ENCODE data around the gene TIE1. TPM values are rescaled to one million over a fixed set of nuclear protein-coding genes. Genes with fewer than 3 reads are reported as not detected.

Gene TIE1
- total and polyA plus RNA-seq, 2 of the 13 experiments (the other 11 are each of a cell fraction or from before 2014, with no cell fraction given), result 0.58 to 0.84 TPM

- TF ChIP-seq, protein P1, sequence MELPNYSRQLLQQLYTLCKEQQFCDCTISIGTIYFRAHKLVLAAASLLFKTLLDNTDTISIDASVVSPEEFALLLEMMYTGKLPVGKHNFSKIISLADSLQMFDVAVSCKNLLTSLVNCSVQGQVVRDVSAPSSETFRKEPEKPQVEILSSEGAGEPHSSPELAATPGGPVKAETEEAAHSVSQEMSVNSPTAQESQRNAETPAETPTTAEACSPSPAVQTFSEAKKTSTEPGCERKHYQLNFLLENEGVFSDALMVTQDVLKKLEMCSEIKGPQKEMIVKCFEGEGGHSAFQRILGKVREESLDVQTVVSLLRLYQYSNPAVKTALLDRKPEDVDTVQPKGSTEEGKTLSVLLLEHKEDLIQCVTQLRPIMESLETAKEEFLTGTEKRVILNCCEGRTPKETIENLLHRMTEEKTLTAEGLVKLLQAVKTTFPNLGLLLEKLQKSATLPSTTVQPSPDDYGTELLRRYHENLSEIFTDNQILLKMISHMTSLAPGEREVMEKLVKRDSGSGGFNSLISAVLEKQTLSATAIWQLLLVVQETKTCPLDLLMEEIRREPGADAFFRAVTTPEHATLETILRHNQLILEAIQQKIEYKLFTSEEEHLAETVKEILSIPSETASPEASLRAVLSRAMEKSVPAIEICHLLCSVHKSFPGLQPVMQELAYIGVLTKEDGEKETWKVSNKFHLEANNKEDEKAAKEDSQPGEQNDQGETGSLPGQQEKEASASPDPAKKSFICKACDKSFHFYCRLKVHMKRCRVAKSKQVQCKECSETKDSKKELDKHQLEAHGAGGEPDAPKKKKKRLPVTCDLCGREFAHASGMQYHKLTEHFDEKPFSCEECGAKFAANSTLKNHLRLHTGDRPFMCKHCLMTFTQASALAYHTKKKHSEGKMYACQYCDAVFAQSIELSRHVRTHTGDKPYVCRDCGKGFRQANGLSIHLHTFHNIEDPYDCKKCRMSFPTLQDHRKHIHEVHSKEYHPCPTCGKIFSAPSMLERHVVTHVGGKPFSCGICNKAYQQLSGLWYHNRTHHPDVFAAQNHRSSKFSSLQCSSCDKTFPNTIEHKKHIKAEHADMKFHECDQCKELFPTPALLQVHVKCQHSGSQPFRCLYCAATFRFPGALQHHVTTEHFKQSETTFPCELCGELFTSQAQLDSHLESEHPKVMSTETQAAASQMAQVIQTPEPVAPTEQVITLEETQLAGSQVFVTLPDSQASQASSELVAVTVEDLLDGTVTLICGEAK (IDR thresholded peaks at IDR 0.05), result no peak
- TF ChIP-seq, protein P1 (CRISPR knock-in tag; IDR thresholded peaks at IDR 0.05), result no peak
- TF ChIP-seq HBP1 (CRISPR knock-in tag; IDR thresholded peaks at IDR 0.05; ENCODE audit: low read depth) (no peak; the same call in 1 of the 2 replicates), ZBTB7A (CRISPR knock-in tag; IDR thresholded peaks at IDR 0.05) (no peak), MED1 (CRISPR knock-in tag; IDR thresholded peaks at IDR 0.05) (peak; percentile 55; the same call in 1 of the 2 replicates), HDAC2 (CRISPR knock-in tag; IDR thresholded peaks at IDR 0.05) (peak; percentile 89), MED8 (CRISPR knock-in tag; IDR thresholded peaks at IDR 0.05; ENCODE audit: insufficient replicate concordance) (peak; percentile 24), AKAP8 (CRISPR knock-in tag; IDR thresholded peaks at IDR 0.05) (no peak), SATB2 (CRISPR knock-in tag; IDR thresholded peaks at IDR 0.05) (no peak), SP5 (CRISPR knock-in tag; IDR thresholded peaks at IDR 0.05; ENCODE audit: borderline replicate concordance, low read depth) (peak; percentile 40; the same call in 1 of the 2 replicates), SMAD1 (CRISPR knock-in tag; IDR thresholded peaks at IDR 0.05; ENCODE audit: borderline replicate concordance, low read depth) (no peak)
- TF ChIP-seq, protein P2, sequence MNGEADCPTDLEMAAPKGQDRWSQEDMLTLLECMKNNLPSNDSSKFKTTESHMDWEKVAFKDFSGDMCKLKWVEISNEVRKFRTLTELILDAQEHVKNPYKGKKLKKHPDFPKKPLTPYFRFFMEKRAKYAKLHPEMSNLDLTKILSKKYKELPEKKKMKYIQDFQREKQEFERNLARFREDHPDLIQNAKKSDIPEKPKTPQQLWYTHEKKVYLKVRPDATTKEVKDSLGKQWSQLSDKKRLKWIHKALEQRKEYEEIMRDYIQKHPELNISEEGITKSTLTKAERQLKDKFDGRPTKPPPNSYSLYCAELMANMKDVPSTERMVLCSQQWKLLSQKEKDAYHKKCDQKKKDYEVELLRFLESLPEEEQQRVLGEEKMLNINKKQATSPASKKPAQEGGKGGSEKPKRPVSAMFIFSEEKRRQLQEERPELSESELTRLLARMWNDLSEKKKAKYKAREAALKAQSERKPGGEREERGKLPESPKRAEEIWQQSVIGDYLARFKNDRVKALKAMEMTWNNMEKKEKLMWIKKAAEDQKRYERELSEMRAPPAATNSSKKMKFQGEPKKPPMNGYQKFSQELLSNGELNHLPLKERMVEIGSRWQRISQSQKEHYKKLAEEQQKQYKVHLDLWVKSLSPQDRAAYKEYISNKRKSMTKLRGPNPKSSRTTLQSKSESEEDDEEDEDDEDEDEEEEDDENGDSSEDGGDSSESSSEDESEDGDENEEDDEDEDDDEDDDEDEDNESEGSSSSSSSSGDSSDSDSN (CRISPR knock-in tag; IDR thresholded peaks at IDR 0.05), result peak; percentile 42; the same call in 1 of the 2 replicates
- TF ChIP-seq, protein P3, sequence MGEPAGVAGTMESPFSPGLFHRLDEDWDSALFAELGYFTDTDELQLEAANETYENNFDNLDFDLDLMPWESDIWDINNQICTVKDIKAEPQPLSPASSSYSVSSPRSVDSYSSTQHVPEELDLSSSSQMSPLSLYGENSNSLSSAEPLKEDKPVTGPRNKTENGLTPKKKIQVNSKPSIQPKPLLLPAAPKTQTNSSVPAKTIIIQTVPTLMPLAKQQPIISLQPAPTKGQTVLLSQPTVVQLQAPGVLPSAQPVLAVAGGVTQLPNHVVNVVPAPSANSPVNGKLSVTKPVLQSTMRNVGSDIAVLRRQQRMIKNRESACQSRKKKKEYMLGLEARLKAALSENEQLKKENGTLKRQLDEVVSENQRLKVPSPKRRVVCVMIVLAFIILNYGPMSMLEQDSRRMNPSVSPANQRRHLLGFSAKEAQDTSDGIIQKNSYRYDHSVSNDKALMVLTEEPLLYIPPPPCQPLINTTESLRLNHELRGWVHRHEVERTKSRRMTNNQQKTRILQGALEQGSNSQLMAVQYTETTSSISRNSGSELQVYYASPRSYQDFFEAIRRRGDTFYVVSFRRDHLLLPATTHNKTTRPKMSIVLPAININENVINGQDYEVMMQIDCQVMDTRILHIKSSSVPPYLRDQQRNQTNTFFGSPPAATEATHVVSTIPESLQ (CRISPR knock-in tag; conservative IDR thresholded peaks at IDR 0.05), result no peak
Observed at GRCh38 chr1:43282220-43283195, 18.3 kb upstream of the TIE1 start (continued).

Measured in HepG2 (cell line).